ENCODE data around the gene CHGA. TPM values are rescaled to one million over a fixed set of nuclear protein-coding genes. Genes with fewer than 3 reads are reported as not detected.

Gene CHGA
- total RNA-seq, 1 donor from 2014 or later = 0.67 TPM

DNA sequence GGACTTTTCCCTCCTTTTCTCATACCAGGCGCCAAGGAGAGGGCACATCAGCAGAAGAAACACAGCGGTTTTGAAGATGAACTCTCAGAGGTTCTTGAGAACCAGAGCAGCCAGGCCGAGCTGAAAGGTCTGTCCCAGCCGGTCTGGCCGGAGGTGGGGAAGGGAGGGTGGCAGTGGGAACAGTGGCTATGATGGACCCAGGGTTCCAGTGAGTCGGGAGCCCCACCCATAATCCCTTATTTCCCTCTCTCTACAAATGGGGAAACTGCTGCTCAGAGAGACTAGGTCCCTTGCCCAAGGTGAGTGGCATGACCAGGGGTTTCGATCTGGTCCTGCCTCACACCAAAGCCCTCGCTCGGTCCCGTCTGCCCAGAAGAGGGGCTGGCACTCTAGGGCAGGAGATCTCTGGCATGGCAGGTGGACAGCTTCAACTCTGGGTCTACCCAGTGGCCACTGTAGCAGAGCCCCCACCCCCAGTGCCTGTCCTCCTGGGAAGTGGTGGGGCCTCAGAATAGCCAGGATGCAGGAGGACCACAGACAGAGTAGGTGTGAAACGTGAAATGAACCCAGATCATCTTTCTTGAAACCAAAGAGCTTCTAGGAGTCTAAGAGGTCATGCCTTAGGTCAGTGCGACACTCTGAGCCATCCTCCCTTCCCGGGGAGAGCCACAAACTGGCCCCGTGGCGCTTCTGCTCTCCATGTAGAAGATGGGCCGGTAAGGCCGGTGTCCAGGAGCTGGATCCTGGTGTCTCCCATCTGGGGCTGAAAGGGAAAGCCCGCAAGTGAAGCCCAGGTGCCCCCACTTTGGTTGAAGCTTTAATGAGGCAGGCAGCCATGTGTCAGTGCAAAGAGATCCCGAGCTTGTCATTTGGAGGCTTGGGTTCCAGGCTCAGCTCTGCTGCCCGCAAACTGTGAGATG, 7.0 kb downstream of the CHGA start:
- TF ChIP-seq, protein P1, sequence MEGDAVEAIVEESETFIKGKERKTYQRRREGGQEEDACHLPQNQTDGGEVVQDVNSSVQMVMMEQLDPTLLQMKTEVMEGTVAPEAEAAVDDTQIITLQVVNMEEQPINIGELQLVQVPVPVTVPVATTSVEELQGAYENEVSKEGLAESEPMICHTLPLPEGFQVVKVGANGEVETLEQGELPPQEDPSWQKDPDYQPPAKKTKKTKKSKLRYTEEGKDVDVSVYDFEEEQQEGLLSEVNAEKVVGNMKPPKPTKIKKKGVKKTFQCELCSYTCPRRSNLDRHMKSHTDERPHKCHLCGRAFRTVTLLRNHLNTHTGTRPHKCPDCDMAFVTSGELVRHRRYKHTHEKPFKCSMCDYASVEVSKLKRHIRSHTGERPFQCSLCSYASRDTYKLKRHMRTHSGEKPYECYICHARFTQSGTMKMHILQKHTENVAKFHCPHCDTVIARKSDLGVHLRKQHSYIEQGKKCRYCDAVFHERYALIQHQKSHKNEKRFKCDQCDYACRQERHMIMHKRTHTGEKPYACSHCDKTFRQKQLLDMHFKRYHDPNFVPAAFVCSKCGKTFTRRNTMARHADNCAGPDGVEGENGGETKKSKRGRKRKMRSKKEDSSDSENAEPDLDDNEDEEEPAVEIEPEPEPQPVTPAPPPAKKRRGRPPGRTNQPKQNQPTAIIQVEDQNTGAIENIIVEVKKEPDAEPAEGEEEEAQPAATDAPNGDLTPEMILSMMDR (IDR thresholded peaks at IDR 0.05; ENCODE audit: unreplicated experiment) = no peak
- H3K4me1 Mint-ChIP-seq (ENCODE audit: unreplicated experiment) = peaks cover under 1% of the 10 kb centered on the region
- no peak overlapping the region for H3K4me3 Mint-ChIP-seq (ENCODE audit: unreplicated experiment)
- no peak for DNase-seq (ENCODE audit: low spot score)
- peaks cover 2% of the 10 kb centered on the region for H3K27me3 Mint-ChIP-seq (ENCODE audit: unreplicated experiment)
- H3K9me3 Mint-ChIP-seq (ENCODE audit: unreplicated experiment) = no peaks in the 10 kb centered on the region
- no peak overlapping the region for H3K27ac Mint-ChIP-seq (ENCODE audit: unreplicated experiment)
- peaks cover 4% of the 10 kb centered on the region for H3K36me3 Mint-ChIP-seq (ENCODE audit: low read depth, unreplicated experiment)

DNA sequence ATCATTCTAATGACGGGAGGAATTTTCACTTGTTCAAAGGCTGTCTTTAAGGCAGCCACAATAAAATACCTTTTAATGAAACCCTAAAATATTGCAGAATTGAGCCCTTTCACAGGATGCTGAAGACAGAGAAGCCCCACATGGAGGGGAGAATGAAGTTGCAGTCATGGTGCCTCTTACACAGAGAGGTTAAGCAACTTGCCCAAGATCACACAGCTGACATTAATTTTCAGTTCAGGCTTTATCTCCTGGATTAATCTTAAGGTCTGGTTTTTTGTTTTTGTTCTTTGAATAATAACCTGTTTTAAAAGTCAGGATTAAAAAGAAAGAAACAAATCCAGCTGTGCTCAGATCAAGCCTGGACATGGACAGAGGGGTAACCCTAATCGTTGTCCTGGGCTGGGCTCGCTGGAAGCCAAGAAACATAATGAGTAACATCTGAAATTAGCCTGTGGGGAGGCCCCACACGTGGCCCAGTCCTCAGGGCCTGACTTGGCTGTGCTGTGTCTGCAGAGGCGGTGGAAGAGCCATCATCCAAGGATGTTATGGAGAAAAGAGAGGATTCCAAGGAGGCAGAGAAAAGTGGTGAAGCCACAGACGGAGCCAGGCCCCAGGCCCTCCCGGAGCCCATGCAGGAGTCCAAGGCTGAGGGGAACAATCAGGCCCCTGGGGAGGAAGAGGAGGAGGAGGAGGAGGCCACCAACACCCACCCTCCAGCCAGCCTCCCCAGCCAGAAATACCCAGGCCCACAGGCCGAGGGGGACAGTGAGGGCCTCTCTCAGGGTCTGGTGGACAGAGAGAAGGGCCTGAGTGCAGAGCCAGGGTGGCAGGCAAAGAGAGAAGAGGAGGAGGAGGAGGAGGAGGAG, 8.0 kb downstream of the CHGA start:
- DNase-seq (ENCODE audit: low spot score) = no peak
- Mint-ChIP-seq H3K4me1 (ENCODE audit: unreplicated experiment) (no peaks in the 10 kb centered on the region), H3K9me3 (ENCODE audit: unreplicated experiment) (no peaks in the 10 kb centered on the region), H3K27me3 (ENCODE audit: unreplicated experiment) (peaks cover 4% of the 10 kb centered on the region), H3K4me3 (ENCODE audit: unreplicated experiment) (no peak overlapping the region), H3K36me3 (ENCODE audit: low read depth, unreplicated experiment) (peaks cover 6% of the 10 kb centered on the region), H3K27ac (ENCODE audit: unreplicated experiment) (no peak overlapping the region)
- TF ChIP-seq, protein P1 (IDR thresholded peaks at IDR 0.05; ENCODE audit: unreplicated experiment) = no peak

DNA sequence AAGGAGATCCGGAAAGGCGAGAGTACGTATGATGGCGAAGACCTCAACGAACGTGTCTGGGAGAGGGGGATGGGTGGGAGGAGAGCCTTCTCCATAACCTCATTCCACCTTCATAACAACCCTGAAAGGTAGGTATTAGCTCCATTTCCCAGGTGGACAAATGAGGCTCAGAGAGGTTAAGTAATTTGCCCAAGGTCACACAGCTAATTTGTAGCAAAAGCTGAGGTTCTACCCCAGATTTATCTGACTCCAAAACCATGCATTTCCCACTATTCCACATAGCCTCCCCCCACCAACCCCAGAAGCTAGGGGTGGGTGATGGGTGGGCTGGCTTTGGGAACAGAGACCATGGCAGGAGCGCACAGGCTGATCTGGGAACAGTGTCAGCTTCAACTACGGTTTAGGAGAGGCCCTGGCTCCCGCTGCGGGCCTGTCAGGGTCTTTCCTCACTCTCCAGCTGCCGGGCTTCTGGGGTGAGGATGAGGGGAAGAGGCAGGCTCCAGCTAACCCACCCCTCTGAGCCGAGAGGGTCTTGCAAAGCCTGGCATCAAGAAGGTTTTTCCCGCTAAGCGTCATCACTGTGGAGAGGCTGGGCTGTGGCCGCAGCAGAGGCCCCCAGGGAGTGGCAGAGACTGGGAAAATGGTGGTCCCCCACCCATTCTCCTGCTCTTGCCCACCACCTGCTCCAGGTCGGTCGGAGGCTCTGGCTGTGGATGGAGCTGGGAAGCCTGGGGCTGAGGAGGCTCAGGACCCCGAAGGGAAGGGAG, 8.9 kb downstream of the CHGA start:
- Mint-ChIP-seq H3K36me3 (ENCODE audit: low read depth, unreplicated experiment) (peaks cover 6% of the 10 kb centered on the region), H3K27me3 (ENCODE audit: unreplicated experiment) (peaks cover 4% of the 10 kb centered on the region), H3K4me3 (ENCODE audit: unreplicated experiment) (no peak overlapping the region), H3K4me1 (ENCODE audit: unreplicated experiment) (no peaks in the 10 kb centered on the region), H3K27ac (ENCODE audit: unreplicated experiment) (no peak overlapping the region), H3K9me3 (ENCODE audit: unreplicated experiment) (no peaks in the 10 kb centered on the region)
- no peak for DNase-seq (ENCODE audit: low spot score)
- TF ChIP-seq, protein P1 (IDR thresholded peaks at IDR 0.05; ENCODE audit: unreplicated experiment) = no peak

DNA sequence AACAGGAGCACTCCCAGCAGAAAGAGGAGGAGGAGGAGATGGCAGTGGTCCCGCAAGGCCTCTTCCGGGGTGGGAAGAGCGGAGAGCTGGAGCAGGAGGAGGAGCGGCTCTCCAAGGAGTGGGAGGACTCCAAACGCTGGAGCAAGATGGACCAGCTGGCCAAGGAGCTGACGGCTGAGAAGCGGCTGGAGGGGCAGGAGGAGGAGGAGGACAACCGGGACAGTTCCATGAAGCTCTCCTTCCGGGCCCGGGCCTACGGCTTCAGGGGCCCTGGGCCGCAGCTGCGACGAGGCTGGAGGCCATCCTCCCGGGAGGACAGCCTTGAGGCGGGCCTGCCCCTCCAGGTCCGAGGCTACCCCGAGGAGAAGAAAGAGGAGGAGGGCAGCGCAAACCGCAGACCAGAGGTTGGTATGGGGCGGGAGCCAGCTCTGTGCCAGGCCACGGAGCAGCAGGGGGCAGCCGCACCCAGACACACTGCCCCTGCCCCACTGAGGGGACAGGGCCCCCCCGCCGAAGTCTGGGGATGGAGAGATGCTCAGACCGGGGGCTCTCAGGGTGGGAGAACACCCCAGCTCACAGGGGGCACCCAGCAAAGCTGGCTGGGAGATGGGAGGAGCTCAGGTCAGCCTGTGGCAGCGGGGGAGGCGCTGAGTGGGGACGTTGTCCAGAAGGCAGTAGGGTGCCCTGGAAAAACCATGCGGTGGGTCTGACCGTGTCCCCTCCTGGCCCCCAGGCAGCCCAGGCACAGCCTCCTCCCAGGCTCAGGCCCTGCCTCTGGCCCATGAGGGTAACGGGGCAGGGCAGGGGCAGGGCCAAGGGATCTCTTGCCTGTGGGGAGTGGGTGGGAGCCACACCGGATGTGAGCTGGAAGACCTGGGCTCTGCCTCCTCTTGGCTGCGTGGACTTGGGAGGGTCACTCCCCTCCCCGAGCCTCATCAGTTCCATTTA, 9.8 kb downstream of the CHGA start:
- H3K9me3 Mint-ChIP-seq (ENCODE audit: unreplicated experiment) = no peaks in the 10 kb centered on the region
- no peaks in the 10 kb centered on the region for H3K4me1 Mint-ChIP-seq (ENCODE audit: unreplicated experiment)
- peaks cover 4% of the 10 kb centered on the region for H3K27me3 Mint-ChIP-seq (ENCODE audit: unreplicated experiment)
- peaks cover 6% of the 10 kb centered on the region for H3K36me3 Mint-ChIP-seq (ENCODE audit: low read depth, unreplicated experiment)
- H3K27ac Mint-ChIP-seq (ENCODE audit: unreplicated experiment) = no peak overlapping the region
- no peak overlapping the region for H3K4me3 Mint-ChIP-seq (ENCODE audit: unreplicated experiment)
- DNase-seq (ENCODE audit: low spot score) = no peak
- TF ChIP-seq, protein P1 (IDR thresholded peaks at IDR 0.05; ENCODE audit: unreplicated experiment) = no peak
